ENCODE measurements around the gene TBCA.

Gene TBCA

GRCh38 chr5:77775790-77776553 is at the start of gene TBCA:
Gene TBCA (minus strand): TSS chr5:77776339. CDS start chr5:77776257, 82 bp downstream.
- peak; percentile 88 for DNase-seq

GRCh38 chr5:77824981-77825380 is 48.8 kb upstream of the TBCA start:
- no peak for DNase-seq

GRCh38 chr5:77816686-77817085 is 40.5 kb upstream of the TBCA start:
- DNase-seq = no peak

- DNase-seq = no peak
These were observed 36.9 kb upstream of the TBCA start for GRCh38 chr5:77812926-77813589.

- no peak for DNase-seq
These were observed 30.2 kb upstream of the TBCA start for GRCh38 chr5:77806213-77806843.

- DNase-seq = no peak
These were observed 22.3 kb upstream of the TBCA start for GRCh38 chr5:77798456-77798855.

GRCh38 chr5:77797136-77797535 is 21.0 kb upstream of the TBCA start:
- no peak for DNase-seq

GRCh38 chr5:77795846-77796245 is 19.7 kb upstream of the TBCA start:
- no peak for DNase-seq

- DNase-seq = no peak
These were observed 19.1 kb upstream of the TBCA start for GRCh38 chr5:77795268-77795667.

GRCh38 chr5:77791926-77792325 is 15.8 kb upstream of the TBCA start:
- no peak for DNase-seq

GRCh38 chr5:77791356-77791755 is 15.2 kb upstream of the TBCA start:
- DNase-seq = no peak

- DNase-seq = no peak
These were observed 9.1 kb upstream of the TBCA start for GRCh38 chr5:77785229-77785628.

- no peak for DNase-seq
These were observed 8.6 kb upstream of the TBCA start for GRCh38 chr5:77784735-77785134.

- DNase-seq = no peak
These were observed 4.9 kb upstream of the TBCA start for GRCh38 chr5:77781076-77781475.

- DNase-seq = no peak
These were observed 2.8 kb upstream of the TBCA start for GRCh38 chr5:77778881-77779438.

- DNase-seq = no peak
These were observed 2.3 kb upstream of the TBCA start for GRCh38 chr5:77778398-77778797.

- no peak for DNase-seq
These were observed 1.8 kb upstream of the TBCA start for GRCh38 chr5:77777911-77778310.

GRCh38 chr5:77777281-77777892 is 1.2 kb upstream of the TBCA start:
- DNase-seq = no peak

- no peak for DNase-seq
These were observed 541 bp upstream of the TBCA start for GRCh38 chr5:77776554-77777206.

GRCh38 chr5:77774981-77775789 is 954 bp downstream of the TBCA start:
- no peak for DNase-seq

GRCh38 chr5:77773734-77774280 is 2.3 kb downstream of the TBCA start:
- no peak for DNase-seq

GRCh38 chr5:77772729-77773128 is 3.4 kb downstream of the TBCA start:
- no peak for DNase-seq

Data from activated CD4-positive, alpha-beta T cell treated with anti-CD3 and anti-CD28 coated beads for 1 hour (primary cell).